Endodermal cell (in vitro differentiated cells): ENCODE measurements around the gene PEAR1. TPM values are rescaled to one million over a fixed set of nuclear protein-coding genes. Genes with fewer than 3 reads are reported as not detected.

Source experiments
- DNase-seq: peaks from one replicate; pipeline ENCODE4 v3.0.0-alpha.2; 2017
- H3K27ac ChIP-seq: 2 replicates; pipeline ENCODE4 v1.5.1; 2013; ENCODE audit warnings: mild to moderate bottlenecking, low read depth, low read length, moderate library complexity
- H3K27me3 ChIP-seq: 2 replicates; pipeline ENCODE4 v1.6.1; 2013; ENCODE audit warnings: mild to moderate bottlenecking, low read length, moderate library complexity; ENCODE audit not compliant: insufficient read depth, control insufficient read depth, poor library complexity, severe bottlenecking
- H3K36me3 ChIP-seq: 2 replicates; pipeline ENCODE4 v1.7.0; 2013; ENCODE audit warnings: mild to moderate bottlenecking, low read length, moderate library complexity; ENCODE audit not compliant: control insufficient read depth, insufficient read depth
- H3K4me1 ChIP-seq: one replicate; pipeline ENCODE4 v1.7.0; 2013; ENCODE audit warnings: low read length; ENCODE audit not compliant: control insufficient read depth, insufficient read depth
- H3K4me3 ChIP-seq: 2 replicates; pipeline ENCODE4 v1.5.1; 2013; ENCODE audit warnings: mild to moderate bottlenecking, low read length, moderate library complexity
- H3K9ac ChIP-seq: 2 replicates; pipeline ENCODE4 v1.6.1; 2013; ENCODE audit warnings: mild to moderate bottlenecking, low read length, moderate library complexity; ENCODE audit not compliant: poor library complexity, severe bottlenecking; ENCODE audit errors: extremely low read depth
- H3K9me3 ChIP-seq: 2 replicates; pipeline ENCODE4 v1.6.1; 2013; ENCODE audit warnings: mild to moderate bottlenecking, low read length, moderate library complexity; ENCODE audit not compliant: control insufficient read depth
- H3K27ac Mint-ChIP-seq: 2 replicates; pipeline ENCODE4 v1.8.0; 2020; ENCODE audit warnings: mixed read lengths
- H3K27me3 Mint-ChIP-seq: 2 replicates; pipeline ENCODE4 v1.8.0; 2021; ENCODE audit warnings: mild to moderate bottlenecking, mixed read lengths; ENCODE audit not compliant: insufficient read depth
- H3K36me3 Mint-ChIP-seq: 2 replicates; pipeline ENCODE4 v1.8.0; 2020; ENCODE audit warnings: low read depth, mixed read lengths
- H3K4me1 Mint-ChIP-seq: 2 replicates; pipeline ENCODE4 v1.8.0; 2020; ENCODE audit warnings: mixed read lengths
- H3K4me3 Mint-ChIP-seq: 2 replicates; pipeline ENCODE4 v1.8.0; 2020; ENCODE audit warnings: mild to moderate bottlenecking, moderate library complexity, mixed read lengths
- H3K9me3 Mint-ChIP-seq: 2 replicates; pipeline ENCODE4 v1.8.0; 2020; ENCODE audit warnings: mild to moderate bottlenecking, mixed read lengths
- WGBS, 2 experiments: methylation state at CpG; one replicate each; pipeline versions ENCODE4 v1.1.5 to v1.1.7; 2013; ENCODE audit warnings: missing lambda C conversion rate in 2 of 2, mixed read lengths in 1 of 2; ENCODE audit not compliant: insufficient coverage in 1 of 2, insufficient read length in 1 of 2; 5-methylcytosine and 5-hydroxymethylcytosine counted together
- total RNA-seq, 2 donors: library from RNA; stranded (reverse); fragmentation: NEBNext Ultra II Directional in 1 of 2; extraction: Animal tissue kit (Norgen Biotek cat#: 25700) in 1 of 2; gene quantifications; 2 replicates in 1 of 2; 3 replicates in 1 of 2; pipeline ENCODE4 v1.2.1, GENCODE V29; 2021
- TF ChIP-seq, protein P1 (sequence below): fragments of 200-600 bp; sonication (generic); conservative IDR thresholded peaks from 2 replicates; pipeline ENCODE4 v1.5.0; 2021; ENCODE audit warnings: antibody characterized with exemption, mild to moderate bottlenecking

PEAR1 gene
- total RNA-seq, 2 donors from 2014 or later = 0.29 to 0.53 TPM

DNA sequence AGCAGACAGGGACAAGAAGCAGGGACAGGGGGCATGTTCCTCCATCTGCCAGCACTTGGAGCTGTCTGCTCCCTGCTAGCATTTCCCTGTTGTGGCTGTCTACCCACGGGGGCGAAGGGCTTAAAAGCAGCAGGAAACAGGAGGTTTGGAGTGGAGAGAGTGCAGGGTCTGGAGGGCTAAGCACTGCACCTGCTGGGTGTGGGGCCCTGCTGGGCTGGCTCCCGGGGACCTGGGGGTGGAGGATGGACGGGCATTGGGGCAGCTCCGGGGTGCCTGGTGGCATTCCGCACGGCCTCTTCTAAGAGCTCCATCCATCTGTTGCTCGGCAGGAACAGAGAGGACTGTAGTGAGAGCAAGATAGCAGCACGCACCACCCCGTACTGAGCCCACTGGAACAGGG is 48.2 kb downstream of the PEAR1 start:
- Histone ChIP-seq H3K9me3 (no peaks in the 10 kb centered on the region), H3K27ac (no peak overlapping the region), H3K27me3 (no peaks in the 10 kb centered on the region), H3K36me3 (peaks cover 91% of the 10 kb centered on the region), H3K9ac (no peak overlapping the region), H3K4me3 (no peak overlapping the region), H3K4me1 (no peaks in the 10 kb centered on the region)
- no peak overlapping the region for H3K4me3 Mint-ChIP-seq
- no peak overlapping the region for H3K27ac Mint-ChIP-seq
- H3K27me3 Mint-ChIP-seq = no peaks in the 10 kb centered on the region
- no peaks in the 10 kb centered on the region for H3K9me3 Mint-ChIP-seq
- H3K4me1 Mint-ChIP-seq = no peaks in the 10 kb centered on the region
- DNase-seq = no peak
- TF ChIP-seq, protein P1, sequence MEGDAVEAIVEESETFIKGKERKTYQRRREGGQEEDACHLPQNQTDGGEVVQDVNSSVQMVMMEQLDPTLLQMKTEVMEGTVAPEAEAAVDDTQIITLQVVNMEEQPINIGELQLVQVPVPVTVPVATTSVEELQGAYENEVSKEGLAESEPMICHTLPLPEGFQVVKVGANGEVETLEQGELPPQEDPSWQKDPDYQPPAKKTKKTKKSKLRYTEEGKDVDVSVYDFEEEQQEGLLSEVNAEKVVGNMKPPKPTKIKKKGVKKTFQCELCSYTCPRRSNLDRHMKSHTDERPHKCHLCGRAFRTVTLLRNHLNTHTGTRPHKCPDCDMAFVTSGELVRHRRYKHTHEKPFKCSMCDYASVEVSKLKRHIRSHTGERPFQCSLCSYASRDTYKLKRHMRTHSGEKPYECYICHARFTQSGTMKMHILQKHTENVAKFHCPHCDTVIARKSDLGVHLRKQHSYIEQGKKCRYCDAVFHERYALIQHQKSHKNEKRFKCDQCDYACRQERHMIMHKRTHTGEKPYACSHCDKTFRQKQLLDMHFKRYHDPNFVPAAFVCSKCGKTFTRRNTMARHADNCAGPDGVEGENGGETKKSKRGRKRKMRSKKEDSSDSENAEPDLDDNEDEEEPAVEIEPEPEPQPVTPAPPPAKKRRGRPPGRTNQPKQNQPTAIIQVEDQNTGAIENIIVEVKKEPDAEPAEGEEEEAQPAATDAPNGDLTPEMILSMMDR = no peak
- WGBS, 2 experiments = 93 to 100% methylated on average over 6 to 10 of the region's 10 CpGs
- peaks cover 81% of the 10 kb centered on the region for H3K36me3 Mint-ChIP-seq

DNA sequence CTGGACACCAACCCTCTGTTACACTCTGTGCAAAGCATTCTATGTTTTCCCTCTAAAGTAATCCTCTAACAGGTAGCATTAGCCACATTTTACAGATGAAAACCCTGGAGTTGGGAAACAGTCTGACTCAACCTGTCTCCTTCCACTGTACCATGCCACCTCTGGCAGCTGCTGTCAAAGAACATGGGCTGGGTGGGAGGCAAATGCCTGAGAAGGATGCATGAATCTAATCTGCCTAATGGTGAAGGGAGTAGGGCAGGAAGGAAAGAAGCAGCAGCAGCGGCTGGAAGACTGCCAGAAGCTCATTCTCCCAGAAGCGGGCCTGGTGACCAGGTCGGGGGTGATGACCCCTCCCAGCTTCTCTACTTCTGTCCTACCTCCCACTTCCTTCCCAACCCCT is 48.7 kb downstream of the PEAR1 start:
- Histone ChIP-seq H3K36me3 (peaks cover 91% of the 10 kb centered on the region), H3K4me1 (no peaks in the 10 kb centered on the region), H3K4me3 (no peak overlapping the region), H3K9ac (no peak overlapping the region), H3K27me3 (no peaks in the 10 kb centered on the region), H3K27ac (no peak overlapping the region), H3K9me3 (no peaks in the 10 kb centered on the region)
- Mint-ChIP-seq H3K4me1 (no peaks in the 10 kb centered on the region), H3K27ac (no peak overlapping the region), H3K27me3 (no peaks in the 10 kb centered on the region), H3K36me3 (peaks cover 81% of the 10 kb centered on the region), H3K9me3 (no peaks in the 10 kb centered on the region), H3K4me3 (no peak overlapping the region)
- DNase-seq = no peak
- TF ChIP-seq, protein P1 = no peak
- 86% methylated on average over 3 of the region's 3 CpGs; no CpG with 5 or more reads in 1 of the 2 experiments for WGBS, 2 experiments

DNA sequence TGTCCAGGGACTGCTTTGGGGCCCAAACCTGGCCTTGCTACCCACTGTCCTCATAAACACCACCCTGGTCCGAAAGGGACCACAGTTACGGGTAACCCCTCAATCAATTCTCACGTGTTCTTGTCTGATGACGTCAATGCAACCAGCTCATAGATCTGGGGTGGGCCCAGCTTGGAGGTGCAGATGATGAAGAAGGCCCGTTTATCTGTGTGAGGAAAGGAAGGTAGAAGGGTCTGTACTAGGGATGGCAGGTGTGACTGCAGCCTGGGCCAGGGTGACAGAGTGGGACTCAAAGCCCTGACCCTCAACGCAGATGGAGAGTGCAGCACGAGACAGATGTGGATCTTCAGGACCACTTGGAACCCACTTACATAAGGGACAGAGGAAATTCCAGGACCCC is 49.1 kb downstream of the PEAR1 start:
- no peak overlapping the region for H3K27ac ChIP-seq
- H3K36me3 ChIP-seq = peaks cover 93% of the 10 kb centered on the region
- DNase-seq = no peak
- WGBS, 2 experiments = 95 to 100% methylated on average over 1 to 7 of the region's 7 CpGs
- H3K27me3 ChIP-seq = no peaks in the 10 kb centered on the region
- no peak overlapping the region for H3K9ac ChIP-seq
- H3K4me3 ChIP-seq = no peak overlapping the region
- Mint-ChIP-seq H3K4me3 (no peak overlapping the region), H3K9me3 (no peaks in the 10 kb centered on the region), H3K27me3 (no peaks in the 10 kb centered on the region), H3K27ac (no peak overlapping the region), H3K4me1 (no peaks in the 10 kb centered on the region), H3K36me3 (peaks cover 83% of the 10 kb centered on the region)
- no peaks in the 10 kb centered on the region for H3K4me1 ChIP-seq
- H3K9me3 ChIP-seq = no peaks in the 10 kb centered on the region
- TF ChIP-seq, protein P1 = no peak
